Bronchial epithelial cell (primary cell): ENCODE measurements around the gene LELP1. TPM values are rescaled to one million over a fixed set of nuclear protein-coding genes. Genes with fewer than 3 reads are reported as not detected.
A peak's percentile ranks its signal among the peaks of the same experiment; 100 is the strongest.
"Not testable (repeated sequence)": the region's sequence is repeated elsewhere in the genome, so short reads cannot be mapped to it uniquely, and the experiment has no call there.

Source experiments
- DNase-seq: peaks from one replicate; pipeline ENCODE4 v3.0.0-alpha.2; 2010; ENCODE audit warnings: low read depth
- FAIRE-seq: peaks from 2 replicates; lab custom pipeline; 2011; peaks lifted over from hg19 to GRCh38; lab: Jason Lieb, UNC
- H3K27me3 ChIP-seq: 2 replicates; pipeline ENCODE4 v1.5.1; 2011; ENCODE audit warnings: low read length; ENCODE audit not compliant: control insufficient read depth, insufficient read depth
- H3K36me3 ChIP-seq: 2 replicates; pipeline ENCODE4 v1.5.1; 2011; ENCODE audit warnings: low read length; ENCODE audit not compliant: control insufficient read depth, insufficient read depth
- H3K4me3 ChIP-seq: 2 replicates; pipeline ENCODE4 v1.5.1; 2011; ENCODE audit warnings: mild to moderate bottlenecking, low read depth, low read length, control low read depth
- CTCF ChIP-seq: IDR thresholded peaks from 2 replicates; pipeline ENCODE4 v1.5.1; 2011; ENCODE audit warnings: mild to moderate bottlenecking, moderate library complexity, low read length, control low read depth, inconsistent platforms; ENCODE audit not compliant: insufficient read depth, severe bottlenecking
- total RNA-seq: library from RNA; depleted of rRNA; stranded (reverse); fragments of >200 nt; gene quantifications from 2 replicates; pipeline ENCODE4 v1.2.1, GENCODE V29; 2014

LELP1 gene
- not detected in 2 replicates for total RNA-seq

GRCh38 chr1:153203130-153203529 is at the start of gene LELP1:
Gene LELP1 (plus strand): TSS chr1:153203430. CDS start chr1:153204708, 1,278 bp downstream.
- no peak for TF ChIP-seq CTCF
- DNase-seq (no peak), FAIRE-seq (no peak)
- peaks cover 1% of the 10 kb centered on the region for H3K27me3 ChIP-seq
- no peak within 1 kb of the TSS for H3K4me3 ChIP-seq
- H3K36me3 ChIP-seq, result no peaks in the 10 kb centered on the region

GRCh38 chr1:153155541-153155940 is 47.7 kb upstream of the LELP1 start:
- no peaks in the 10 kb centered on the region for H3K36me3 ChIP-seq
- FAIRE-seq (no peak), DNase-seq (no peak)
- no peak overlapping the region for H3K4me3 ChIP-seq
- H3K27me3 ChIP-seq, result no peaks in the 10 kb centered on the region
- TF ChIP-seq CTCF, result no peak

- Histone ChIP-seq H3K27me3 (no peaks in the 10 kb centered on the region), H3K4me3 (no peak overlapping the region), H3K36me3 (no peaks in the 10 kb centered on the region)
- DNase-seq (peak; percentile 38), FAIRE-seq (no peak)
- no peak for TF ChIP-seq CTCF
These were observed 34.5 kb upstream of the LELP1 start for GRCh38 chr1:153168686-153169085.

GRCh38 chr1:153174624-153175023 is 28.6 kb upstream of the LELP1 start:
- H3K4me3 ChIP-seq, result no peak overlapping the region
- FAIRE-seq, result peak; percentile 95
- H3K36me3 ChIP-seq, result no peaks in the 10 kb centered on the region
- no peak for TF ChIP-seq CTCF
- H3K27me3 ChIP-seq, result no peaks in the 10 kb centered on the region
- DNase-seq, result peak; percentile 93

GRCh38 chr1:153178922-153179321 is 24.3 kb upstream of the LELP1 start:
- FAIRE-seq (no peak), DNase-seq (no peak)
- H3K27me3 ChIP-seq, result no peaks in the 10 kb centered on the region
- no peaks in the 10 kb centered on the region for H3K36me3 ChIP-seq
- H3K4me3 ChIP-seq, result no peak overlapping the region
- no peak for TF ChIP-seq CTCF

- Histone ChIP-seq H3K36me3 (no peaks in the 10 kb centered on the region), H3K4me3 (no peak overlapping the region), H3K27me3 (no peaks in the 10 kb centered on the region)
- DNase-seq, result peak; percentile 53
- peak; percentile 18 for TF ChIP-seq CTCF
- FAIRE-seq, result no peak
These were observed 22.7 kb upstream of the LELP1 start for GRCh38 chr1:153180556-153180955.

GRCh38 chr1:153188301-153188700 is 14.9 kb upstream of the LELP1 start:
- H3K27me3 ChIP-seq, FAIRE-seq, H3K4me3 ChIP-seq, H3K36me3 ChIP-seq: not testable (repeated sequence)
- DNase-seq, result peak; percentile 52
